HepG2 (cell line): ENCODE measurements around the gene P2RY6. TPM values are rescaled to one million over a fixed set of nuclear protein-coding genes. Genes with fewer than 3 reads are reported as not detected.

ENCODE experiments used
- ARID3A ChIP-seq: IDR thresholded peaks from 2 replicates; pipeline ENCODE4 v1.6.1; 2012; ENCODE audit warnings: low read depth, low read length, improper control_type of control experiment
- CBX5 ChIP-seq: sonication (generic); formaldehyde crosslinking; IDR thresholded peaks from 2 replicates; pipeline ENCODE4 v1.4.0; 2020; ENCODE audit warnings: missing genetic modification reagents, borderline replicate concordance
- HNRNPL ChIP-seq: fragments of 200-400 bp; formaldehyde crosslinking; IDR thresholded peaks from 2 replicates; pipeline ENCODE4 v1.6.1; 2017; ENCODE audit warnings: mild to moderate bottlenecking, low read depth, low read length
- MED13 ChIP-seq: sonication (generic); formaldehyde crosslinking; IDR thresholded peaks from 2 replicates; pipeline ENCODE4 v1.5.0; 2020; ENCODE audit warnings: missing genetic modification reagents
- MTA1 ChIP-seq: sonication (generic); formaldehyde crosslinking; IDR thresholded peaks from 2 replicates; pipeline ENCODE4 v1.4.0; 2020; ENCODE audit warnings: missing genetic modification reagents, mild to moderate bottlenecking, borderline replicate concordance
- RAD51 ChIP-seq: fragments of 450-650 bp; IDR thresholded peaks from 2 replicates; pipeline ENCODE4 v1.6.1; 2016; ENCODE audit warnings: borderline replicate concordance
- RBFOX2 ChIP-seq: fragments of 200-400 bp; formaldehyde crosslinking; IDR thresholded peaks from 2 replicates; pipeline ENCODE4 v1.6.1; 2017; ENCODE audit warnings: low read depth, mild to moderate bottlenecking, low read length
- RNF2 ChIP-seq: fragments of 450-650 bp; conservative IDR thresholded peaks from 2 replicates; pipeline ENCODE4 v1.6.1; 2016; ENCODE audit warnings: low read depth
- SNAPC5 ChIP-seq: sonication (generic); formaldehyde crosslinking; IDR thresholded peaks from 2 replicates; pipeline ENCODE4 v1.8.1; 2023; ENCODE audit warnings: mild to moderate bottlenecking, missing genetic modification reagents, borderline replicate concordance
- ZNF296 ChIP-seq: sonication (generic); formaldehyde crosslinking; conservative IDR thresholded peaks from 2 replicates; pipeline ENCODE4 v1.5.0; 2020; ENCODE audit warnings: mild to moderate bottlenecking, missing genetic modification reagents
- ZNF574 ChIP-seq: sonication (generic); formaldehyde crosslinking; IDR thresholded peaks from 2 replicates; pipeline ENCODE4 v1.4.0; 2020; ENCODE audit warnings: missing genetic modification reagents
- ZNF619 ChIP-seq: sonication (generic); formaldehyde crosslinking; IDR thresholded peaks from 2 replicates; pipeline ENCODE4 v1.4.0; 2020; ENCODE audit warnings: mild to moderate bottlenecking, missing genetic modification reagents
- ZNF629 ChIP-seq: sonication (generic); formaldehyde crosslinking; conservative IDR thresholded peaks from 2 replicates; pipeline ENCODE4 v1.5.0; 2020; ENCODE audit warnings: missing genetic modification reagents
- ZNF776 ChIP-seq: sonication (generic); formaldehyde crosslinking; IDR thresholded peaks from 2 replicates; pipeline ENCODE4 v1.4.0; 2020; ENCODE audit warnings: mild to moderate bottlenecking, missing genetic modification reagents
- polyA plus RNA-seq, 8 experiments: library from polyadenylated mRNA; depleted of rRNA in 3 of 8; stranded (reverse) in 7 of 8; unstranded in 1 of 8; fragments of >200 nt; fragmentation: Illumina TruSeq in 4 of 8; extraction: Trizol in 4 of 8; gene quantifications; 2 replicates each; pipeline versions ENCODE4 v1.2.1 to v1.2.3, GENCODE V29; 2011 to 2016; ENCODE audit warnings: low read depth in 4 of 8, missing spikeins in 1 of 8, mixed read lengths in 1 of 8; ENCODE audit not compliant: insufficient read depth in 1 of 8
- total RNA-seq, 5 experiments: library from RNA; depleted of rRNA; stranded (reverse); fragments of >200 nt; fragmentation: Illumina TruSeq; extraction: Trizol; gene quantifications; 2 replicates each; pipeline ENCODE4 v1.2.3, GENCODE V29; 2016; ENCODE audit warnings: low read depth in 1 of 5
- TF ChIP-seq, protein P1 (sequence below), 2 experiments: sonication (generic) in 1 of 2; formaldehyde crosslinking in 1 of 2; IDR thresholded peaks; 2 replicates each; pipeline versions ENCODE4 v1.5.1 to v1.6.1; 2011 to 2020; ENCODE audit warnings: borderline replicate concordance in 1 of 2, low read depth in 1 of 2, low read length in 1 of 2, mild to moderate bottlenecking in 1 of 2, missing genetic modification reagents in 1 of 2, moderate library complexity in 1 of 2
- TF ChIP-seq, protein P2 (sequence below): sonication (generic); formaldehyde crosslinking; IDR thresholded peaks from 2 replicates; pipeline ENCODE4 v1.4.0; 2020; ENCODE audit warnings: missing genetic modification reagents
- TF ChIP-seq, protein P3 (sequence below), 2 experiments: sonication (generic) in 1 of 2; formaldehyde crosslinking in 1 of 2; IDR thresholded peaks; 2 replicates each; pipeline versions ENCODE4 v1.4.0 to v1.6.1; 2018 to 2020; ENCODE audit warnings: missing genetic modification reagents in 2 of 2, borderline replicate concordance in 1 of 2, low read depth in 1 of 2, mild to moderate bottlenecking in 1 of 2, missing biosample characterization in 1 of 2

P2RY6 gene
- total and polyA plus RNA-seq, 2 of the 13 experiments (the other 11 are each of a cell fraction or from before 2014, with no cell fraction given): 0.09 to 0.29 TPM

- TF ChIP-seq ARID3A: no peak
- peak; percentile 31; the same call in 1 of the 2 replicates for TF ChIP-seq ZNF629
- TF ChIP-seq MED13 (CRISPR knock-in tag): no peak
- TF ChIP-seq, protein P1, sequence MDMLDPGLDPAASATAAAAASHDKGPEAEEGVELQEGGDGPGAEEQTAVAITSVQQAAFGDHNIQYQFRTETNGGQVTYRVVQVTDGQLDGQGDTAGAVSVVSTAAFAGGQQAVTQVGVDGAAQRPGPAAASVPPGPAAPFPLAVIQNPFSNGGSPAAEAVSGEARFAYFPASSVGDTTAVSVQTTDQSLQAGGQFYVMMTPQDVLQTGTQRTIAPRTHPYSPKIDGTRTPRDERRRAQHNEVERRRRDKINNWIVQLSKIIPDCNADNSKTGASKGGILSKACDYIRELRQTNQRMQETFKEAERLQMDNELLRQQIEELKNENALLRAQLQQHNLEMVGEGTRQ (IDR thresholded peaks at IDR 0.05; ENCODE audit: low read depth, low read length): no peak
- TF ChIP-seq, protein P1 (CRISPR knock-in tag; IDR thresholded peaks at IDR 0.05; ENCODE audit: borderline replicate concordance): no peak
- TF ChIP-seq ZNF619 (CRISPR knock-in tag): no peak
- no peak; the same call in 1 of the 2 replicates for TF ChIP-seq RNF2
- no peak for TF ChIP-seq SNAPC5 (CRISPR knock-in tag)
- TF ChIP-seq, protein P2, sequence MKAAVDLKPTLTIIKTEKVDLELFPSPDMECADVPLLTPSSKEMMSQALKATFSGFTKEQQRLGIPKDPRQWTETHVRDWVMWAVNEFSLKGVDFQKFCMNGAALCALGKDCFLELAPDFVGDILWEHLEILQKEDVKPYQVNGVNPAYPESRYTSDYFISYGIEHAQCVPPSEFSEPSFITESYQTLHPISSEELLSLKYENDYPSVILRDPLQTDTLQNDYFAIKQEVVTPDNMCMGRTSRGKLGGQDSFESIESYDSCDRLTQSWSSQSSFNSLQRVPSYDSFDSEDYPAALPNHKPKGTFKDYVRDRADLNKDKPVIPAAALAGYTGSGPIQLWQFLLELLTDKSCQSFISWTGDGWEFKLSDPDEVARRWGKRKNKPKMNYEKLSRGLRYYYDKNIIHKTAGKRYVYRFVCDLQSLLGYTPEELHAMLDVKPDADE (CRISPR knock-in tag): no peak
- TF ChIP-seq RAD51: no peak
- TF ChIP-seq, protein P3, sequence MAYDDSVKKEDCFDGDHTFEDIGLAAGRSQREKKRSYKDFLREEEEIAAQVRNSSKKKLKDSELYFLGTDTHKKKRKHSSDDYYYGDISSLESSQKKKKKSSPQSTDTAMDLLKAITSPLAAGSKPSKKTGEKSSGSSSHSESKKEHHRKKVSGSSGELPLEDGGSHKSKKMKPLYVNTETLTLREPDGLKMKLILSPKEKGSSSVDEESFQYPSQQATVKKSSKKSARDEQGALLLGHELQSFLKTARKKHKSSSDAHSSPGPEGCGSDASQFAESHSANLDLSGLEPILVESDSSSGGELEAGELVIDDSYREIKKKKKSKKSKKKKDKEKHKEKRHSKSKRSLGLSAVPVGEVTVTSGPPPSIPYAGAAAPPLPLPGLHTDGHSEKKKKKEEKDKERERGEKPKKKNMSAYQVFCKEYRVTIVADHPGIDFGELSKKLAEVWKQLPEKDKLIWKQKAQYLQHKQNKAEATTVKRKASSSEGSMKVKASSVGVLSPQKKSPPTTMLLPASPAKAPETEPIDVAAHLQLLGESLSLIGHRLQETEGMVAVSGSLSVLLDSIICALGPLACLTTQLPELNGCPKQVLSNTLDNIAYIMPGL (CRISPR knock-in tag; IDR thresholded peaks at IDR 0.05; ENCODE audit: borderline replicate concordance in 1 of 2, low read depth in 1 of 2): no peak
- TF ChIP-seq CBX5: no peak
- TF ChIP-seq HNRNPL: no peak
- TF ChIP-seq ZNF296 (CRISPR knock-in tag): no peak
- no peak for TF ChIP-seq ZNF776 (CRISPR knock-in tag)
- peak; percentile 27; the same call in 1 of the 2 replicates for TF ChIP-seq ZNF574 (CRISPR knock-in tag)
- 0 out of 2 replicates have a peak, but pooled peaks have one; percentile 30 for TF ChIP-seq MTA1 (CRISPR knock-in tag)
- peak; percentile 77 for TF ChIP-seq RBFOX2
These were observed 36.1 kb downstream of the P2RY6 start, which contains the start of gene ARHGEF17 (continued) for GRCh38 chr11:73308003-73308960.
